ENCODE data around the gene ECHS1. TPM values are rescaled to one million over a fixed set of nuclear protein-coding genes. Genes with fewer than 3 reads are reported as not detected.

The ECHS1 gene
- total RNA-seq, 2 experiments from 2014 or later = 46.2 to 48.3 TPM

DNA sequence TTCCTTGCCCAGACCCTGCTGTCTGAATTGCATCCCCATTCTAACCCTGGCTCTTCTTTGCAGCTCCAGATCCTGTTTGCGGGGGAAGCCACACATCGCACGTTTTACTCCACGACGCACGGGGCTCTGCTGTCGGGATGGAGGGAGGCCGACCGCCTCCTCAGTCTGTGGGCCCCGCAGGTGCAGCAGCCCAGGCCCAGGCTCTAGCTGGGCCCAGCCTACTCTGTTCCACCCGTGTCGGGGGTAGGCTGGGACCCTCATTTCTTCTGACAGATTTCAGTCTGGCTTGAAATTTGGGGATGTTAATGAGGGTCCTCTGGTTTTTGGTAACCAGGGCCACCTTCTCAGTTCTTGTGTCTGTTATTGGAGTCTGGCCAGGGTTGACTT lies 18.1 kb upstream of the ECHS1 start:
- DNase-seq (ENCODE audit: low spot score) = no peak
- Histone ChIP-seq H3K4me3 (ENCODE audit: low read depth, low read length, poor library complexity, severe bottlenecking) (peak overlapping the region; percentile 74), H3K4me1 (ENCODE audit: insufficient read depth, low read length, poor library complexity, severe bottlenecking) (peaks cover 66% of the 10 kb centered on the region), H3K9me2 (ENCODE audit: insufficient read depth, low read length) (no peaks in the 10 kb centered on the region), H3K36me3 (ENCODE audit: insufficient read depth, low read length) (peaks cover 10% of the 10 kb centered on the region), H4K20me1 (ENCODE audit: insufficient read depth, low read length) (no peaks in the 10 kb centered on the region), H3K27ac (ENCODE audit: low read depth, low read length, poor library complexity, severe bottlenecking) (peak overlapping the region; percentile 99), H2AFZ (ENCODE audit: low read length) (no peak overlapping the region; the same call in 1 of the 2 replicates), H3K4me2 (ENCODE audit: low read length) (peak overlapping the region; percentile 88), H3K79me2 (ENCODE audit: insufficient read depth, low read depth, low read length) (peaks cover 41% of the 10 kb centered on the region), H3K9me3 (ENCODE audit: low read length) (no peaks in the 10 kb centered on the region)
- intact Hi-C loops (cut with micrococcal nuclease; ENCODE audit: unreplicated experiment) = loop anchor here (5.0 kb wide), 2 partner anchors 84 to 1234 kb away; partner anchors contain the start of genes TUBGCP2 and ZNF511
- ChIA-PET CTCF (ENCODE audit: unreplicated experiment) (interaction anchor here (0.6 to 1.7 kb wide), 3 partner anchors 30 to 67 kb away, joined by 4 to 9 read pairs (median 4); no protein-coding TSS in a partner anchor), POLR2A (interaction anchor here (0.6 to 1.3 kb wide), 4 partner anchors 18 to 62 kb away, joined by 3 to 7 read pairs (median 4); no protein-coding TSS in a partner anchor)
- no TSS peak for BruUV-seq (replicated peaks)
- TF ChIP-seq, protein P1, sequence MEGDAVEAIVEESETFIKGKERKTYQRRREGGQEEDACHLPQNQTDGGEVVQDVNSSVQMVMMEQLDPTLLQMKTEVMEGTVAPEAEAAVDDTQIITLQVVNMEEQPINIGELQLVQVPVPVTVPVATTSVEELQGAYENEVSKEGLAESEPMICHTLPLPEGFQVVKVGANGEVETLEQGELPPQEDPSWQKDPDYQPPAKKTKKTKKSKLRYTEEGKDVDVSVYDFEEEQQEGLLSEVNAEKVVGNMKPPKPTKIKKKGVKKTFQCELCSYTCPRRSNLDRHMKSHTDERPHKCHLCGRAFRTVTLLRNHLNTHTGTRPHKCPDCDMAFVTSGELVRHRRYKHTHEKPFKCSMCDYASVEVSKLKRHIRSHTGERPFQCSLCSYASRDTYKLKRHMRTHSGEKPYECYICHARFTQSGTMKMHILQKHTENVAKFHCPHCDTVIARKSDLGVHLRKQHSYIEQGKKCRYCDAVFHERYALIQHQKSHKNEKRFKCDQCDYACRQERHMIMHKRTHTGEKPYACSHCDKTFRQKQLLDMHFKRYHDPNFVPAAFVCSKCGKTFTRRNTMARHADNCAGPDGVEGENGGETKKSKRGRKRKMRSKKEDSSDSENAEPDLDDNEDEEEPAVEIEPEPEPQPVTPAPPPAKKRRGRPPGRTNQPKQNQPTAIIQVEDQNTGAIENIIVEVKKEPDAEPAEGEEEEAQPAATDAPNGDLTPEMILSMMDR (conservative IDR thresholded peaks at IDR 0.05; ENCODE audit: low read length) = no peak
- TF ChIP-seq EZH2phosphoT487 (IDR thresholded peaks at IDR 0.05; ENCODE audit: borderline replicate concordance, low read depth, low read length) = no peak

DNA sequence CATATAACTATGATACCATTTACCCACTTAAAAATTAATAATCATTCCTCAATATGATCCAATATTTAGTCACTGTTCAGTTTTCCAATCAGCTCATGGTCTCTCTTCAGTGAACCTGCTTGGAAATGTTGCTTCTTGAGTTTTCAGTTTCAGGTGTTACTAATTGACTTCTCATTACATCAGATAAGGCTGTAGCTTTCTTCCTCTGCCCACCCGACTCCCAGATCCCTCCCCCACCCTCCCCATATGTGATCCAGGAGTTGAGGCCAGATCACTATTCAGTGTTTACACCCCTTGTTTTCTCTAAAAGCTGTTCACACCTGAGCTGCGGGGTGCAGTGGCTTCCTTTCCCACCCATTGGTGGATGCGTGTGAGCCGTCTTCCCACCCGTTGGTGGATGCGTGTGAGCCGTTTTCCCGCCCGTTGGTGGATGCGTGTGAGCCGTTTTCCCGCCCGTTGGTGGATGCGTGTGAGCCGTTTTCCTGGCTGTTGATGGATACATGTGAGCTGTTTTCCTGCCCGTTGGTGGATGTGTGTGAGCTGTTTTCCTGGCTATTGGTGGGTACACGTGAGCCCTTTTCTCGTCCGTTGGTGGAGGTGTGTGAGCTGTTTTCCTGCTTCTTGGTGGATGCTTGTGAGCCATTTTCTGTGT lies 17.6 kb upstream of the ECHS1 start:
- no peaks in the 10 kb centered on the region for H4K20me1 ChIP-seq (ENCODE audit: insufficient read depth, low read length)
- no peaks in the 10 kb centered on the region for H3K9me2 ChIP-seq (ENCODE audit: insufficient read depth, low read length)
- H3K4me1 ChIP-seq (ENCODE audit: insufficient read depth, low read length, poor library complexity, severe bottlenecking) = peaks cover 64% of the 10 kb centered on the region
- POLR2A ChIA-PET = interaction anchor here (0.6 to 1.3 kb wide), 8 partner anchors 13 to 67 kb away, joined by 3 to 7 read pairs (median 4); partner anchors contain the start of gene FUOM
- peaks cover 36% of the 10 kb centered on the region for H3K79me2 ChIP-seq (ENCODE audit: insufficient read depth, low read depth, low read length)
- peak overlapping the region; percentile 99 for H3K27ac ChIP-seq (ENCODE audit: low read depth, low read length, poor library complexity, severe bottlenecking)
- H3K4me3 ChIP-seq (ENCODE audit: low read depth, low read length, poor library complexity, severe bottlenecking) = peak overlapping the region; percentile 74
- TF ChIP-seq EZH2phosphoT487 (IDR thresholded peaks at IDR 0.05; ENCODE audit: borderline replicate concordance, low read depth, low read length) = no peak
- TF ChIP-seq, protein P1 (conservative IDR thresholded peaks at IDR 0.05; ENCODE audit: low read length) = no peak
- no TSS peak for BruUV-seq (replicated peaks)
- H3K36me3 ChIP-seq (ENCODE audit: insufficient read depth, low read length) = peaks cover 5% of the 10 kb centered on the region; the same call in 1 of the 2 replicates
- peak; percentile 64 for DNase-seq (ENCODE audit: low spot score)
- peak overlapping the region; percentile 88 for H3K4me2 ChIP-seq (ENCODE audit: low read length)
- CTCF ChIA-PET (ENCODE audit: unreplicated experiment) = interaction anchor here (0.6 to 1.7 kb wide), 4 partner anchors 12 to 66 kb away, joined by 3 to 9 read pairs (median 4); partner anchors contain the start of gene PAOX
- no peaks in the 10 kb centered on the region for H3K9me3 ChIP-seq (ENCODE audit: low read length)
- intact Hi-C loops (cut with micrococcal nuclease; ENCODE audit: unreplicated experiment) = loop anchor here (5.0 kb wide), 2 partner anchors 83 to 1233 kb away; partner anchors contain the start of genes TUBGCP2 and ZNF511
- no peak overlapping the region; the same call in 1 of the 2 replicates for H2AFZ ChIP-seq (ENCODE audit: low read length)
